HG03159 (cell line): ENCODE results near the gene GJA9.

ENCODE experiments used
- ATAC-seq: cut with Tn5 transposase; IDR thresholded peaks from one replicate; pipeline ENCODE4 v1.9.1; 2021; ENCODE audit warnings: mild to moderate bottlenecking, moderate library complexity; ENCODE audit not compliant: unreplicated experiment

Gene GJA9

GRCh38 chr1:38832370-38832734, 49.0 kb downstream of the GJA9 start:
- ATAC-seq, result no peak

- no peak for ATAC-seq
These were observed 49.5 kb downstream of the GJA9 start for GRCh38 chr1:38831731-38832369.

GRCh38 chr1:38829368-38829767, 52.0 kb downstream of the GJA9 start:
- no peak for ATAC-seq

- no peak for ATAC-seq
These were observed 54.1 kb downstream of the GJA9 start for GRCh38 chr1:38827318-38827717.

- no peak for ATAC-seq
These were observed 54.5 kb downstream of the GJA9 start for GRCh38 chr1:38826886-38827285.

GRCh38 chr1:38826262-38826661, 55.1 kb downstream of the GJA9 start:
- ATAC-seq, result no peak
